Left ventricle myocardium superior (tissue), 1 donor: ENCODE data around the gene IGFBP5. TPM values are rescaled to one million over a fixed set of nuclear protein-coding genes. Genes with fewer than 3 reads are reported as not detected.

Experiments
- ATAC-seq: fragments of 200-7000 bp; cut with Tn5 transposase; one replicate; pipeline ENCODE4 v1.9.1; 2020; ENCODE audit warnings: mild to moderate bottlenecking, moderate library complexity
- DNase-seq: peaks from one replicate; pipeline ENCODE4 v3.0.0-alpha.2; 2020
- intact Hi-C: fragments of 100-400 bp; cut with micrococcal nuclease; formaldehyde crosslinking; loops from one replicate; pipeline ENCODE4 v1.11.0; 2022
- total RNA-seq: library from RNA; stranded (reverse); fragmentation: NEBNext Ultra II Directional; extraction: Animal tissue kit (Norgen Biotek cat#: 25700); gene quantifications from one replicate; pipeline ENCODE4 v1.2.1, GENCODE V29; 2021
- donor health status: DM: no; HTN: yes; CAD: no; lungs with severe emphysema.

Gene IGFBP5
- total RNA-seq, 1 donor from 2014 or later: 156 TPM

DNA sequence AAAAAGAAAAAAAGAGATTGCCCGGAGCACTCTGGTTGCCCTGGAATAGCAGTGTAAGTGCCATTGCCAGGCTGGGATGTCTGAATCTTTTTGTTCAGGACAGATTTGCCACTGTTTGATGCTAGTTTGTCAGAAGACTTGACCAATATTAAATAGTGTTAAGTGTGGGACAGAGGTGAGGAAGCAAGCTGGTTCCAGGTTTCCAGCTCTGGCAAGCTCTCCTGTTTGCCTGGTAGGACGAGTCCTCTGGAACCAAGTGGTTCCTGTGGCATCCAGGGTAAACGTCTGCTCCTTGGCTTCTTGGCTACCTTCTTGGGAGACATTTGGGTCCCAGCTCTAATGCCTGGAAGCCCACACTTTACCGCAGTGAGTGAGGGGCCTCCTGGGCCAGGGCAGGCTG, 20.8 kb upstream of the IGFBP5 start:
- intact Hi-C loops: no loop called here
- no peak for ATAC-seq
- DNase-seq: no peak

DNA sequence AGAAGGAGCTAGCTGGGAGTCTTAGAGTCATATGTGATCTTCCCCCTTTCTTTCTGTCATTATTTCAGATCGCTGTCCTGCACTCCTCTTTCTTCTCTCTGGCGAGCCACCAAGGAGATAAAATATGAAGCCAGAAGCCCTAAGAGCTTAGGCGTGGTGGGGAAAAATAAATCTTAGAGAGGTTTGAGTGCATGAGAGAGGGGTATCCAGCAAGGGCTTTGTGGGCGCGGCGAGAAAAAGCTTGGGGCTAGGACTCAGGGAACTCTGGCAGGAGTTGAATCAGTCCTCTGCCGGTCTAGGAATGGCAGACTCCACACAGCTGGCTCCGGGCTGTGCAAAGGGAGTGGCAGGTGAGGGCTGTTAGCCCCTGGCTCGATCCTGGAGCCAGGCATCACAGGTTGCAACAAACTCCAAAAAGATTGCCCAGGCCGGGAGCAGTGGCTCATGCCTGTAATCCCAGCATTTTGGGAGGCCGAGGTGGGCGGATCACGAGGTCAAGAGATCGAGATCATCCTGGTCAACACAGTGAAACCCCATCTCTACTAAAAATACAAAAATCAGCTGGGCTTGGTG, 20.1 kb upstream of the IGFBP5 start:
- ATAC-seq (no peak), DNase-seq (no peak)
- intact Hi-C loops: no loop called here

DNA sequence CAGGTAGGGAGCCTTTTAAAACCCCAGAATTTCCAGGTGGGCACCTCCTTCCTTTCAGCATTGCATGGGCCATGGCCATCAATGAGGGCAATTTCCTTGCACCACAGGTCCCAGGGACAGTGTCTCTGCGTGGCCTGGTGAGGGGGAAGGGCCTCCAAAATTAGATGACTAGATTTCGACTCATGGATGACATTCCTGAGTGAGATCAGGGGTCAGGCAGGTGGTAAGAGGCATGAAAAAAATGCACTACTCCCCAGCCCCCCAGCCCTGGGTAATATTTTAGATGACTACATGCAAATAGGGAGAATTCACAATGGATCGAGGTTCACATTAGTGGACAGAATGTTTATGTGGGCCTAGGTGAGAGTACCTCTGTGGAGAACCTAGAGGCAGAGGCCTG, 19.0 kb upstream of the IGFBP5 start:
- intact Hi-C loops: no loop called here
- no peak for DNase-seq

DNA sequence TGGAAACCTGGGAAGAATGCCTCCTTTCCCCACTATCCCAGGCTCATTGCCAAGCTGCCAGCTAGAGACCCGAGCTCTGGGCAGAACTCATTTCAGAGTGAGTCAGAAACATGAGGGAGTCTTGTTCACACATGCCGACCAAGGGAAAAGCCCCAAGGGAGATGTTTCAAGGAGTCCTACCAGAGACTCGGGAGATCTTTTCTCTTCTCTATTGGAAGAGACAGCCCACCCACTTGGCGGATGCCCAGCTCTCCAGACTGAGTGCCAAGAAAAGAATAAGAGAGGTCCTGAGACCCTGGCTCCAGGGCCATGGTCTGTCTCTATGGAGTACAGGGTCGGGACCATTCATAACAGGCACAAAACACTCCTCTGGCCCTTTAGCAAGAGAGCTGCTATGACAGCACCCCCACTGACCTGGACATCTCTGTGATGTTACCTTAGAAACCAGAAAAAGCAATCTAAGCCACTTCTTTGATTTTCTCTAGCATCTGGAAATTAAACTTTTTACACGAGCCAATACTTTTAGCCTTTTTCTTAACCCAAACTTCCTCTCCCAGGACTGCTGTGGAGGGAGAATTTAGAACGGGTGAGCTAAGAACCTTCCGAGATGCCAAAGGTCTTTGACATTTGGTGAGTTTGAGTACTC, 18.5 kb upstream of the IGFBP5 start:
- intact Hi-C loops: no loop called here

More for the DNA sequence above, 19.0 kb upstream of the IGFBP5 start:
- no peak for ATAC-seq

DNA sequence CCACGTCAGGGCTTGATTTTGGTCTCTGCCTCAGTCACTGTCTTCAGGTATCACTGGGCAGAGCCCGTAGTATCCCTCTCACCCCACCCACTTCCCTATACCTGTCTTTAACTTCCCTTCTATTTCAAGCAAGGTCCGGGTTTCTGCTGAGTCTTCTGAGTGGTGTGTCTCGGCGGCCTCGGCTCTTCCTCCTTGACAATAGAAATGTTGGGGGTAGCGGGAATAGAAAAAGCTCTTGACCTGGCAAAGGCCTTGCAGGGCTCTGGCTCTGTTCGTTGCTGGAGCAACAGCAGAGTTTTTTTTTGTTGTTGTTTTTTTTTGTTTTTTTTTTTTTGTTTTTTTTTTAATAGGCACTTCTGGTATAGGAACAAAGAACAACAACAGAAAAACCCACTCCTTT, 16.0 kb upstream of the IGFBP5 start:
- no peak for DNase-seq
- no peak for ATAC-seq
- intact Hi-C loops: no loop called here

More for the DNA sequence above, 18.5 kb upstream of the IGFBP5 start:
- DNase-seq (peak; percentile 73), ATAC-seq (peak; percentile 72)

DNA sequence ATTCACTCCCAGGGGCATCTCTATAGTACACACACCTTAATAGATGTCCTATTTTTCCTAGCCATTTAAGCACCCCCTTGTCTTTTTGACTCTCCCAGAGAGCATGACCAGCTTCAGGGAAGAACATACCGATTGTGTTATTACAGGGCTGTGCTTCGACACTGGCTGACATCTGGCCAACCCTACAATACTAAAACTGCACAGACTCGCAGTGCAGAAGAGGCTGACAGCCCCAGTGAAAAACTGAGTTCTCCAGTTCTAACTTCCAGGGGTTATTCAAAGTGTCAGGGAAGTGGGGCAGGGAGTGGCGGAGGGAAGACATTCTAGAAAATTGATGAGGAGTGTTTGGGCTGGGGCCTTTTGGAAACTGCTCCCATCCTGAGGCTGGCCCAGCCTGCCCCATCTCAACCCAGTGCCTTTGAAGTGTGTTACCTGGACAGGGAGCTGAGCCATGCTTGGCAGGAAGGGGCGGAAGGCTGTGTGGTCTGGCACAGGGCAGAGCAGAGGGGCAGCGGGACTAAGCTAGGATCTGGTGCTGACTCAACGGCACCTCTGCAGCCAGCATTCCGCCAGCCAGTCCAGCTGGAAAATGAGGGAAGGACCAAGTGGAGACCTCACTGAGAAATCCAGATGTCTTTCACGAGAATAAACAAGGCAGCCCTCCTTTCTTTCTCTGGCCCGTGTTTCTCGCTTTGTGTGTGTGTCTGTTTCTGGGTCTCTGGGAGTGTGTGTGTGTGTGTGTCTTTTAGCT, 15.4 kb upstream of the IGFBP5 start:
- ATAC-seq (peak; percentile 79), DNase-seq (peak; percentile 62)
- intact Hi-C loops: no loop called here

DNA sequence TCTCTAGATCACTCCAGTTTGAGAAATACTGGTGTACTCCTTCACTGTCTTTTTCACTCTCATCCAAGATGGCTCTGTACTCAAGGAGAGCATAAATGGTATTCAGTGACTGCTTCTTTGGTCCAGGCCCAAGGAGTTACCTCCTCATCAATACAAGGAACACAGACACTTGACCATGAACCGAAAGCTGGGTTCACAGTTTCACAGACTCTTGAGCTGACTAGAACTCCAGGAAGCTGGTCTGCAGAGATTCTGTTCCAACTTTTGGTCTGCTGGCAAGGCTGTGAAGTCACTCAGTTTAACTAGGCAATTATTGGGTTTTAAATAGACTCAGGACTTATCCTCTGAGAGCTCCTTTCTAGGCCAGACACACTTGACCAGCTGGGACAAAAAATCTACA, 7.4 kb upstream of the IGFBP5 start:
- ATAC-seq: no peak
- no peak for DNase-seq
- intact Hi-C loops: no loop called here

DNA sequence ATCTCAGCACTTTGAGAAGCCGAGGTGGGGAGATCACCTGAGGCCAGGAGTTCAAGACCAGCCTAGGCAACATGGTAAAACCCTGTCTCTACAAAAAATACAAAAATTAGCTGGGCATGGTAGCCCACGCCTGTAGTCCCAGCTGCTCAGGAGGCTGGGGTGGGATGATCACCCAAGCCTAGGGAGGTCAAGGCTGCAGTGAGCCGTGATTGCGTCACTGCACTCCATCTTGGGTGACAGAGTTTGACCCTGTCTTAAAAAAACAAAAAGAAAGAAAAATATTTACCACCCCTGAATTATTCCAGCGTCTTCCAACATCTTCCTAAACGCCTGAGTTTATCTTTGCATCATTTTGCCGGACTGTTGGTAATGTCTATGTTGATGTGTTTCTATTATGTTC, 6.2 kb upstream of the IGFBP5 start:
- intact Hi-C loops: no loop called here
- DNase-seq (no peak), ATAC-seq (no peak)

DNA sequence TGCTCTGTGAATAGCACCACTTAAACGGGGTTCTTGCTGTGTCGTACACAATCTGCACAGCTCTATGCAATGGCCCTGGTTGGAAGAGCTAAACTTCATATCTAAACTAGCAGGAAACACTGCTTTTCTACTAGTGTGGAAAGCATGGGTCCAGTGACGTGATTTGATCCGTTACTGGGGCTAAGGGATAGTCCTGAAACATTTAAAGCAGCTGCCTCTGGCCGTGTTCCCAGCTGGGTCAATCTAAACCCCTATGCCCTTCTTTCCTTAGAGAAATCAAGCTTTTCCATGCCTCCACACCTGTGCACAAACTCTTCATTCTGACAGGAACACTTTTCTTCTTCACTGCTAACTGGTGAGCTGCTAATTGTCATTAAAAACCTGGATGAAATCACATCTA, 5.4 kb upstream of the IGFBP5 start:
- intact Hi-C loops: no loop called here
- DNase-seq (no peak), ATAC-seq (peak; percentile 13)

DNA sequence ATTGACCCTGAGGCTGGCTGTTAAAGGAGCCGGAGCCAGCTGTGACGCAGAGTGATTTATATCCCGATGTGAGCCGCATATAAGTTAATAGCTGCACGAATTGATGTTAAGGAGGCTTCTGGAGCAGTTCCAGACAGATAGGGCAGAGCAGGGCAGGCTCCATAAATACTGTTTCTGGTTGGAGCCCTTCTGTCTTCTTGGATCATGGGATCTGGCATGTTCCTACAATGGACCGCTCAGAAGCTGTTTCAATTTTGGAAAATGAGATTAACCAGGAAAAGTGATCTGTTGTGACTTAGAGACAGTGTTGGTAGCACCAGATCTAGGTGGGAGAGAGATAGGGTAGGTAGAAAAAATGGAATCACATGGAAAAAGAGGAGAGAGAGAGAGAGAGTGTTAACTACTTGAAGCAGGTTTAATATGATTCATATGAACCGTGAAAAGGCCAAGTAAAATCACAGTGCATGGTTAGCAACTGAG, 4.8 kb upstream of the IGFBP5 start:
- ATAC-seq (peak; percentile 18), DNase-seq (no peak)
- intact Hi-C loops: no loop called here

DNA sequence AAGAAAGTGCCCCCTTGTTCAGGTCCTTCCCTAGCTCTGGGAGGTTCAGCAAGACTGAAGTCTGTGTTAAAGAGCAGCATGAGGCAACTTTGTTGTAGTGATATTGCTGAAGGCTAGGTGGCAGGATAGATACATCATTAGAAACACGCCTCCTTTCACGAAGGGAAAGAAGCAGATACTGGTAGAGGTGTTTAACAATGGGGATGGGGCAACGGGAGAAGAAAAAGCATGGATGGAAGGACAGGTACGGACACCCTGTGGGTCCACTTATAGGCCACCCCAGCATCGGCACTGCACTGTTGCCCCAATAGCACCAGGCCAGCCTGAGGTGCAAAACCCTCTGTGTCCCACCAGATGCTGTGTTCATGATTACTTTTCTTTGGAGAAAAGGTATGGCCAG, 3.5 kb upstream of the IGFBP5 start:
- DNase-seq: no peak
- intact Hi-C loops: loop anchor here (2.0 to 10.0 kb wide), 2 partner anchors 106 to 468 kb away; no protein-coding TSS in a partner anchor
- peak; percentile 38 for ATAC-seq

DNA sequence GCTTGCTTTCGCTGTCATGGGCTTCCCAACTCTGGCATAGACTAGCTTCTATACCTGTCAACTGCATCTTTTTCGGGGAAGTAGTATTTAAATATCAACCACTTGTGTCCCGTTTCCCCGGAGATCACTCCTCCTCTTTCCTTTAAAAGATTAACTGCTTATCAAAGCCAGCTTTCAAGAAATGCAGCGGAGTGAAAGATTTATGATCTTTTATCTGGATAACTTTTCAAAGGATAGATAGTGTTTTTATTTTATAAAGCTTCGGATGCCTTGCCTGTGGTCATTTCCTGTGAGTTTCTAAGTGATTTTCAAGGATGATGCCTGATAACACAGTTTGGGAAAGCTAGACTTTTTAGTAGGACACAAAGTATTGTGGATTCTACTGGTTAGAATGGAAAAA, 2.9 kb upstream of the IGFBP5 start:
- intact Hi-C loops: loop anchor here (2.0 to 10.0 kb wide), 2 partner anchors 107 to 469 kb away; no protein-coding TSS in a partner anchor
- DNase-seq: no peak
- ATAC-seq: no peak

DNA sequence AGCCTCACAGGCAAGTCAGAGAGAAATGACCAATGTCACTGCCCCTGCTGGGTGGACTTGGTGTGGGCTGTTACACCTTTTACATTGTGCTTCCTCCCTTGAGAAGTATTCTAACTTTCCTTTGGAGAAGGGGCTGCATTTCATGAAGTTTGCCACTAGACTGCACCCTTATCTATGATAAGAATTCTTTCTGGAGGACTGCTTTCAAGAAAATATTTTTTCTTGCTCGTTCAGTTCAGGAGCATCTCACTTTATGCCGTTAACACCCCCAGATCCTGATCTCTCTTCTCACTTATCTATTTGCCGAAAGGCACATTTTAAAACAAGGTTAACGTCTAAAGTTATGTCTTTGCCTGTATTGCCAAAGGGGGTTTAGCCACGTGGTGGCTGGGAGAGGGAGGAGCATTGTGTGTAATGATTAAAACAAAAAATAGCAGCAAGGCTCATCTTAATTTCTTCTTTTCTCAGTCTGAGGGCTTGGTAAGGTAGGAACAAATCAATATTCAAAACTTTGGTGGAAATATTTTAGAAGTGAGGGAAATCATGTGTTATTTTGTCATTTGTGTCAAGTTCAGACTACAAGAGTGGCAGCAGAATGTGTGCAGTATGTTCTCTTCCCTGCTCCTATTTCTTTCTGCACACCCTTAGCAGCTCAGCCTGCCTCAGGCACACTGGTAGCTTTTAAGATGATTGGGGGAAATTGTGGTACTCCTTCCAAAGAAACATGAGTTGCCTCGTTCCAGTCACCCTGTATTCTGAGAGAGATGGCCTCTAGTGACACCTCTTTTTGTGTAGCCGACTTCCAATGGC, 1.6 kb upstream of the IGFBP5 start:
- ATAC-seq: no peak
- intact Hi-C loops: loop anchor here (10.0 kb wide), 1 partner anchor 108 kb away; no protein-coding TSS in a partner anchor

DNA sequence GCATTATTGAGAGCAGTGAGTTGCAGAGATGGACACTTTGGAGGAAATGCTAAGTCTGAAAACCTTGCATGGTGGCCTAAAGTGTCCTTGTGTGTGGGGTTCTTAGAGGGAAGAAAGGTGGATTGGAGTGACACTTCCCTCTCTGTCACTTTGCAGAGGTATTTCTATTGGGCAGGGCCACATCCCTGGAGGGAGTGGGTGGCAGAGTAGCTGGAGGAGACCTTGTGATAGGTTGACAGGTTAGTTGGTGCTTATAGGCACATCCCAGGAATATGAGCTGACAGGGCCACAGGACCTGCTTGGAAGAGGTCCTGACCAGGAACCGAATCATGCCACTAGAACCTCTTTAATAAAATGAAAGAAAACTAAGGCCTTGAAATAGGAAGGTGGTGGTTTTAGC, 972 bp upstream of the IGFBP5 start:
- intact Hi-C loops: loop anchor here (10.0 kb wide), 1 partner anchor 108 kb away; no protein-coding TSS in a partner anchor
- no peak for DNase-seq
- ATAC-seq: no peak

More for the DNA sequence above, 1.6 kb upstream of the IGFBP5 start:
- DNase-seq: no peak

DNA sequence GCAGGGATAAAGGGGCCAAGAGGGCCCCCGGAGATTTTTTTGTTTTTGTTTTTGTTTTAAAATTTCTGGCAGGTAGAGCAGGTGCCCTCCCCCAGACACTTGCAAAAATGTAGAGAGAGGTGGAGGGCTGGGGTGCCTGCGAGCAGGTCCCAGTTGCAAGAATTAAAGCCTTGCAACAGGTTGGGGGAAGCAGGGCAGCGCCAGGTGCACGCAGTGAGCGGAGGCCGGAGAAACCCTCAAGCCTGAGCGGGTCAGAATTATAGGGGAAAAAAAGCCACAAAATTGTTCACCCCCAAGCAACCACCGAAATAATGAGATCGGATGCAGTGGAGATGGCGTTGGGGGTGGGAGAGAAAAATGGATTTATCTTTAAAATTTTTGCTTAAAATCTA, 527 bp downstream of the IGFBP5 start:
- DNase-seq (no peak), ATAC-seq (no peak)
- intact Hi-C loops: loop anchor here (10.0 kb wide), 1 partner anchor 110 kb away; no protein-coding TSS in a partner anchor

DNA sequence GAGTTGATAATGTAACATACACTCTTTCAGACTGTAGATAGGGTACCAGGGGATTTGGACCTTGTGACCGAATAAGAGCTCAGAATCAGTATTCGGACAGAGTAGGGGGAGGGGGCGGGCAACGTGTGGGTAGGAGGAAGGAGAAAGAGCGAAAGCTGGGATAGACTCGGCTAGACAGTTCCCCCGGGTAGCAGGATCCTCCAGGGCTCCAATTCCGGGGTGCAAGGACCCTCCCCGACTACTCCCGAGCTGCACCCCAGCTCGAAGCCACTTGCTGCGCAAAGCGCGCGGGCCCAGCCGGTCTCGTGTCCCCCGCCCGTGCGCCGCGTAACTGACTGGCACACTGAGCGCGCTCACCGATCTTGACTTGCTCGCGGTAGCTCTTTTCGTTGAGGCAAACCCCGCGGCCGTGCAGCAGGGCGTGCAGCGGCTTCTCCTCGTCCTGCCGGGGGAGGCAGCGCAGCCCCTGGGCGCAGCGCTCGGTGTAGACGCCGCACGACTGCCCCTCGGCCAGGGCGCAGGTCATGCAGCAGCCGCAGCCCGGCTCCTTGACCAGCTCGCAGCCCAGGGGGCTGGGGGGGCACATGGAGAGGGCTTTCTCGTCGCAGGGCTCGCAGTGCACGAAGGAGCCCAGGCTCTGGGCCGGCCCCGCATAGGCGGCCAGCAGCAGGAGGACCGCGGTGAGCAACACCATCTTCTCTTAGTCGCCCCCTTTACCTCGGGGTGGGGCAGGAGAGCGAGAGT, 1.1 kb downstream of the IGFBP5 start:
- peak; percentile 33 for ATAC-seq
- peak; percentile 79 for DNase-seq
- intact Hi-C loops: loop anchor here (10.0 kb wide), 1 partner anchor 111 kb away; no protein-coding TSS in a partner anchor

DNA sequence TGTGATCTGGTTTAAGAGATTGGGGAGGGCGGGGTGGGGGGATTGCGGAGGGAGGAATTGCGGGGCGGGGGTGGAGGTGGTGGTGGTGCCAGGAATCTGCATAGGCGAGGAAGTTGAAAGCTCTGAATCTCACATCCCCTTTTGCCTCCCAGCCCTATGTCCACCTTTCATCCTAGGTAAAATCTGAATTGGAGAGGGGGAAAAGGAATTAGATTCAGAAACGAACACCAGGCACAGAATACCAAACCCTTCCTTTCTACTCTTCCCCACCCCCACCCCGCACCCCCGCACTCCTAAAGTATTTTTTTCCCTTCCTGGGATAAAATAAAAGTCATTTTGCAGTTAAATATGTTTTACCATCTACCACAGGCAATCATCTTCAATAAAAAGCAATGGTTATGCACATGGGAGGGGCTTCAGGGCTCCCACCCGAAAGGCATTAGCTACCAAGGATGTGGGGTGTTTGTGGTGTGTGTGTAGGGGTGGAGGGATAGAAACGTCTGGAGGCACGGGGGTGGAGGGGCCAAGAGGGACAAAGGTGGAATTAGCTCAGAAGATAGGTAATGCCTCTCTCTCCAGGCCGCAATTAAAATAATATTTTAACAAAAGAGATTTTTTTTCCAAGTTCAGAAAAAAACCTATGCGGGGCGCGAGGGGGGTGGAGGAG, 1.8 kb downstream of the IGFBP5 start:
- intact Hi-C loops: loop anchor here (10.0 kb wide), 1 partner anchor 111 kb away; no protein-coding TSS in a partner anchor
- ATAC-seq (no peak), DNase-seq (no peak)
